Measurements from ENCODE around the gene PLEK. TPM values are rescaled to one million over a fixed set of nuclear protein-coding genes. Genes with fewer than 3 reads are reported as not detected.
"Not testable (repeated sequence)": the region's sequence is repeated elsewhere in the genome, so short reads cannot be mapped to it uniquely, and the experiment has no call there.

The PLEK gene
- total RNA-seq, 1 donor = 48.2 TPM

DNA sequence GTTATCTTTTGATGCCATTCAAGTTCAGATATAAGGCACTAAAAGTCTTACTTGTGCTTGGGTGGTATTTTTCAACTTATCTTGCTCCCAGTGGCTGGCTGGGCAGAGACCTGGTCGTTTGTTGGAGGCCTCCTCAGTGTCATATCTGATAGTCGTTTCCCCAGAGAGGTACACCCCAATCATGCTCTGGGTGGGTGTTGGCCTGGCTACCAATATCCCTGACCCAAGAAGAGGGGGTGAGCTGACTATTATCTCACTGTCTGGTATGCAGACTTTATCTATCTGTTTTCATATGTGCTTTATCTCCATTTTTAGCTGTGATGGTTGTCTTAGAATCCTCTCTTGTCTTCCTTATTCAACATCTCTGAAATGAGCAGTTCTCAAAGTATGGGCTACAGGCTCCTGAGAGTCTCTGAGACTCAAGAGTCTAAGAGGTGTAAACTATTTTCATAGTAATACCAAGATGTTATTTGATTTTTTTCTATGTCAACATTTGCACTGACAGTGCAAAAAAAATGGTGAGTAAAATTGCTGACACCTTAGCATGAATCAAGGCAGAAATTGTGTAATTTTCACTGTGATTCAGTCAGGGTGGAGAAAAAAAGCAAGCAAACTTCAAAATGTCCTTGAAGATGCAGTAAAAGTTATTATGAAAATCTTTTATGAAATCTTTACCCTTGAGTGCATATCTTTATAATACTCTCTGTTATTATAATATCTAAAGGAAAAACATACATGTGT is 12.3 kb upstream of the PLEK start:
- DNase-seq (ENCODE audit: low read depth in 2 of 3, low spot score in 2 of 3) = peak in 1 of 3 donors; percentile 52

GRCh38 chr2:68356599-68357239 is 8.4 kb upstream of the PLEK start:
- DNase-seq (ENCODE audit: low read depth in 2 of 3, low spot score in 2 of 3) = no peak

- DNase-seq (ENCODE audit: low read depth in 2 of 3, low spot score in 2 of 3) = peak in 2 of 3 donors; percentile 56 to 70
These were observed 7.3 kb upstream of the PLEK start for GRCh38 chr2:68357605-68358337.

DNA sequence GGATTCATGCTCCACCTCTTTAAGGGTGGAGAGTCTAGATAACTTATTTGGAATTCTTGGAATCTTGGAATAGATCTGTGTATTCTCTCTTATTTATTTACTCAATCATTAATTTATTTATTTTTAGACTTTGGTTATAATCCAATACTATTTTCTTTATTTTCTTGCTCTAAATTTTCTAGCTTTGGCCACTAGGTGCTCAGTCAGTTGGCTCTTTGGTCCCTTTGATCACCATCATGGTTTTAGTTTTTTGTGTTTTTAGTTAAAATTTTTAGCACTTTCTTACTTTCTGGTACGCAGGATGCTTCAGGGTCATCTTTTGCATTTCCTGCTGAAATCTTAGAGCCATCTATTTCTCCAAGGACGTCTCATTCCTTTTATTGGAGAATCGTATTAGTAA is 5.2 kb upstream of the PLEK start:
- no peak for DNase-seq (ENCODE audit: low read depth in 2 of 3, low spot score in 2 of 3)

GRCh38 chr2:68362069-68362468 is 3.0 kb upstream of the PLEK start:
- peak; percentile 55 to 86 (median 83) for DNase-seq (ENCODE audit: low read depth in 2 of 3, low spot score in 2 of 3)

DNA sequence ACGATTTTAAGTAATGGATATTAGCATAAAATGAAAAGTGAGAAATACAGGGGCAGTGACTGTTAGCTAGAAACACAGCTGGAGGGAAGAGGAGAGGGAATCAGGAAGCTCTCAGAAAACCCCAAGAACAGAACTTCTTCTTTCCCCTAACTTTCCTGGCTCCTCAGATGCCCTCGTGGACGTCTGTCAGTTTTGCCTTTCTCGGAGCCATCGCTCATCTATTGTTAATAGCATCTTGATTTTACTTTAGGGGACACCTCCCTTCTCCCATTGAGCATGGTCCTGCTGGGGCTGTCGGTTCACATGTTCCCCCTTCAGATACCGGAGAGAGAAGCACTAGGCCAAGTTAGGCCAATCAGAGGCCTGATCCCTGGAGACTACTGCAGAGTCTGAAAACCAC is 2.3 kb upstream of the PLEK start:
- DNase-seq (ENCODE audit: low read depth in 2 of 3, low spot score in 2 of 3) = no peak

GRCh38 chr2:68363721-68364120 is 1.4 kb upstream of the PLEK start:
- DNase-seq (ENCODE audit: low read depth in 2 of 3, low spot score in 2 of 3) = no peak

DNA sequence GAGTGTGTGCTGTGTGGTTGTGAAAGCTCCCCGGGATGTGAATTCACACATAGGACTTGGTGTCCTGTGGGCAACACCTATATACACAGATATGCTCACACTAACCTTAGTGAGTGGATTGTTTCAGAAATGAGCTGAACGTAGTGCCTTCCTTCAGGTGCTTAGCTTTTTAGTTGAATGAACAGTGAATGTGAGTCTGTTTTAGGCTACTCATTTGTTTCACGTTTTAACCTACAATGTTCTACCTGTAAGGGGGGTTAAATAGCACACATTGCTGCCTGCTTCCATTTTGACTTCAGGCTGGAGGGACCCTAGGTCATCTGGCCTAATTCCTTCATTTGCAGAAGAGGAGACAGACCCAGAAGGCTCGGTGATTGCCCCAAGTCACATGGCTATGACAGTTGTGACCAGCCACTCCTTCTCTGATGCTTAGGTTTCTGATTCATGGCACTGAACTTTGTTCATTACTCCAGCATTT is 1.0 kb downstream of the PLEK start:
- DNase-seq (ENCODE audit: low read depth in 2 of 3, low spot score in 2 of 3) = peak in 1 of 3 donors; percentile 35

DNA sequence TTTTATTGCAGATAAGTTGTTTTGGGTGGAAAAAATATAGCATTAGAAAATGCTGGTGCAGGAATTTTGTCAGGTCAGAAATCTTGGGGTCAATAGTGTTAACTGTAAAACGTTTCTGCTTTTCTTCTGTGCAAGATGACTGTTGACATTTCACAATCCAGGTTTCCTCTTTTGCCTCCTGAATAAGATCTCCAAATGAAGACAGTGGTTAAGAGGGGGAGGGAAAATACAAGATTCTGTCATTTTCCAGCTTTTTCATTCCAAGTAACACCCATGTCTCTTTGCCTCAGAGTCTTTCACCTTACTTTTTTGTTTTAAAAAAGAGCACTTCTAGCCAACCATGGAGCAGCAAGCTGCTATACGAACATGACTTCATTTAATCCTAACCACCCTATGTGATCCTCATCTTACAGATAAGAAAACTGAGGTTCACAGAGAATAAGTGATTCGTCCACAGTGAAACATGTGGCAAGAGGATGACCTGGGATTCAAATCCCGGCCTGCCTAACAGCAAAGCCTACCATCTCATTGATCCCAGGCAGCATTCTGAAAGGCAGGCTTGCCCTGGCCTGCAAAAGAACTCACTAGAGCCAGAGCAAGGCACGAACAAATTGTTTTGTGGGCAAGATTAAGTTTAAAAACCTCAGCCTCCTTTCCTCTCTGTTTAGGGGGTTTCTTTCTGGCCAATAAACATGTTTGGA is 3.0 kb downstream of the PLEK start:
- DNase-seq (ENCODE audit: low read depth in 2 of 3, low spot score in 2 of 3) = peak in 1 of 3 donors; percentile 18

GRCh38 chr2:68368654-68369336 is 3.7 kb downstream of the PLEK start:
- DNase-seq (ENCODE audit: low read depth in 2 of 3, low spot score in 2 of 3) = no peak

DNA sequence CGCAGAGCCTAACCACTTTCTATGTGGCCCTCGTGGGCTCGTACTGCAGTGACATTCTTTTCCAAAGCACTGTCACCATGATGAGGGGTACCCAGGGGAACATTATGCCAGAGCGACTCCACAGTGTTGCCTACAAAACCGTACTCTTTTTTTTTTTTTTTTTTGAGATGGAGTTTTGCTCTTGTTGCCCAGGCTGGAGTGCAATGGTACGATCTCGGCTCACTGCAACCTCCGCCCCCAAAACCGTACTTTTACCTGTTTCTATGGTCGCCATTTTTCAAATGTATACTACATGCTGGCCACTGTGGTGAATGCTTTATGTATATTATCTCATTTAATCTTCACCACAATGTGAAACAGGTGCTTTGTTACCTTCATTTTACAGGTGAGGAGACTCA is 4.3 kb downstream of the PLEK start:
- DNase-seq (ENCODE audit: low read depth in 2 of 3, low spot score in 2 of 3) = no peak

DNA sequence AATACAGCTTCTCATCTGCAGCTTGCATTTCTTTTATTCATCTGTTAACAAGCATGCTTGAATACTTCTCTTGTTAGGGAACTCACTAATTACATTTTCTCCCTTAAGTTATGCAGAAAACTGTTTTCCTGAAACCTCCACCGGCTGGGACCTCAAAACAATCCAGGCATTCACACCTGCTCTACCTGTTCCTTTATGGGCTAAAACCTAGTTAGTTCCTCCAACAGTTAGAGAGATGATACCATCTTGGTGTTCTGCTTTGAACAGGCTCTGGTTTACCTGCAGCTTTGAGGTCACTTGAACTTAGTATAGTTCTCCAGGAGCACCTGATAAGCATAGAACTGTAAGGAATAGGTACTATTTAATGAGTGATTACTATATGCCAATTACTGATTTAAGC is 6.1 kb downstream of the PLEK start:
- DNase-seq (ENCODE audit: low read depth in 2 of 3, low spot score in 2 of 3) = no peak

DNA sequence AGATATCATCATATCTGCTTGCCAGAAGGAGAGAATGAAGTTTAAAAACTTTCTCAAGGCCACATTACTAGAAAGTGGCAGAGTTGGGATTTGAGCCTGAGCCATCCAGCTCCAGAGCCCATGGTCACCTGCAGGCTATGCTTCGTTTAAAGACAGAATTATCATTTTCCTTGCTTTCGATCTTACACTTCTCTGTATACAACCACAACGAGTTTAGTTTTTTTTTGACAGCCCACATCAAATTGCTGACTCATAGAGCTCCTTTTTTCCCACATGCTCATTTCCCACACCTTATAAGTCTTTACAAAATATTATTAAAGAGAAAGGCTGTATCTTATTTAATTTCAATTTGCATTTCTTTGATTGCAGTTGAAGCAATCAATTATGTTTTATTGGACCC is 6.5 kb downstream of the PLEK start:
- peak in 2 of 3 donors; percentile 50 to 57 for DNase-seq (ENCODE audit: low read depth in 2 of 3, low spot score in 2 of 3)

GRCh38 chr2:68372485-68372884 is 7.4 kb downstream of the PLEK start:
- no peak for DNase-seq (ENCODE audit: low read depth in 2 of 3, low spot score in 2 of 3)

GRCh38 chr2:68374184-68374583 is 9.1 kb downstream of the PLEK start:
- DNase-seq (ENCODE audit: low read depth in 2 of 3, low spot score in 2 of 3) = no peak

DNA sequence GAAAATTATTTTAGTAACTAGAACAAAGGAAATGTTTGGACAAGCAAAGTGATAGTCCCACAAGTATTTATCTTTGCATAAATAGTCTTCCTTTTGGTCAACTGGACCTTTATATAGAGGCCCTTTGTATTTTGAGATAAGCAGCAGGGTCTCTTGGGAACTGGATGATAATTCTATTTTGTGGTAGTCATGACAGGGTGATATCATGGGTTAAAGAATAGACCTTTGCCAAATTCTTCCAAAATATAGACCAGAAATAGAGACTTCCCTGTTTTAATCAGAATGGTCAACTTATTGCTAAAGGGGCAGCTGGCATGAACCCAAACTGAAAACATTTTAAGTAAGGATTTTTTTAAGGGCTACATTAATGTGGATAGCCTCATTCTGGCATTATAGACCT is 10.5 kb downstream of the PLEK start:
- no peak for DNase-seq (ENCODE audit: low read depth in 2 of 3, low spot score in 2 of 3)

- no peak for DNase-seq (ENCODE audit: low read depth in 2 of 3, low spot score in 2 of 3)
These were observed 12.2 kb downstream of the PLEK start for GRCh38 chr2:68377137-68377780.

- DNase-seq (ENCODE audit: low read depth in 2 of 3, low spot score in 2 of 3) = not testable (repeated sequence)
These were observed 13.7 kb downstream of the PLEK start for GRCh38 chr2:68378779-68379178.

DNA sequence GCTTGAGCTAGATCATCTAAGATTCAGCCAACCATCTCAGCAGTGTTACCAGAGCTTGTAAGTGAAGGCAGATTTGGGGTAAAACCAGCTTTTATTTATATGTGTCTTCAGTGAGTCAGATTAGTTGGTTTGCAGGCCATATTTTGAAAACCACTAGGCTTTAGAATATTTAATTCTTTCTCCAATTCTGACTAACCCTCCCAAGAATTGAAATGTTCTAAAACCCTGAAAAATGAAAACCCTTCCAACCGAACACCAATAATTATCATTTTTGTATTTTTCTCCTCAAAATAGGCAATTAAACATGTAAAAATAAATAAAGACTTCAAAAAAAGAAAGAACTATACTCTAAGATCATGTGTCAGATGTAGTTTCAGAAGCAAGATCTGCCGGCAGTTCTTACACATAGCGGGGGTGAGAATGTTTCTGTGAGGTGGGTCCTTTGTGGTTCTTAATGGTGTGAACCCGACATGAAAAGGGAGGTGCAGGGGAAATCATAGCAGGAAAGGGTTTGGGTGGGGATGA is 14.2 kb downstream of the PLEK start:
- DNase-seq (ENCODE audit: low read depth in 2 of 3, low spot score in 2 of 3) = no peak

DNA sequence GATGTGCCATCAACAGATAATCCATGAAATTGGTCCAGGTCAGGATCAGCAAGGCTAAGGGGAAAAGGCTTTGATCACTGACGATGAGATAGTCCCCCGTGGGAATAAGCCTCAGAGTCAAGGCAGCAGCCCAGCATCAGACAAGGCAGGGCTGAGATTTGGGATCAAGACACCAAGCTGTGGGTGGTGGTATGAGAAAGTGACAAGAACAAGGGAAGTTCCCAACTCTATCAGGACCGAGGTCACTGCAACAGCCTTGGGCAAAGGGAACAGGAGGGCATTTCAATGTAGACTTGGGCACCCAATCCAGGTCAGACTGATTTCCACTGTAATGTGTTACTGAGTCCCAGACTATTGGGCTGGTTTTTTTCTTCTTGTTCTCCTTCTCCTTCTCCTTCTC is 18.7 kb downstream of the PLEK start:
- no peak for DNase-seq (ENCODE audit: low read depth in 2 of 3, low spot score in 2 of 3)

All from hematopoietic multipotent progenitor cell (in vitro differentiated cells).